SK-N-SH (cell line): ENCODE measurements around the gene ALKBH8. TPM values are rescaled to one million over a fixed set of nuclear protein-coding genes. Genes with fewer than 3 reads are reported as not detected.

Experiments
- CTCF ChIA-PET: fragments of 300-600, 350-600 bp; formaldehyde crosslinking; extraction: SDS; loops from one replicate; lab custom pipeline; 2021; lab: Yijun Ruan, JAX
- POLR2A ChIA-PET: fragments of 350-600 bp; sonication (Branson Sonifier 250); formaldehyde crosslinking; extraction: SDS; loops from one replicate; lab custom pipeline; 2020; ENCODE audit warnings: antibody characterized with exemption, inconsistent platforms; lab: Yijun Ruan, JAX
- DNase-seq: peaks from one replicate; pipeline ENCODE4 v3.0.0; 2012
- H2AFZ ChIP-seq: fragments of 200-600 bp; sonication (generic); 2 replicates; pipeline ENCODE4 v1.8.1; 2016; ENCODE audit warnings: antibody characterized with exemption, mild to moderate bottlenecking, low read depth
- H3F3A ChIP-seq: fragments of 200-600 bp; sonication (generic); replicated peaks from 2 replicates; pipeline ENCODE3; 2016; ENCODE audit warnings: antibody characterized with exemption, mild to moderate bottlenecking; ENCODE audit not compliant: insufficient read depth
- H3K27ac ChIP-seq, 2 experiments: fragments of 200-500 bp in 1 of 2; fragments of 200-600 bp in 1 of 2; sonication (Bioruptor generic) in 1 of 2; sonication (generic), shearing (Covaris generic) in 1 of 2; 2 replicates each; pipeline versions ENCODE4 v1.5.1 to v1.6.1; 2014 to 2016; ENCODE audit warnings: low read depth in 2 of 2, inconsistent platforms in 1 of 2, low read length in 1 of 2, mild to moderate bottlenecking in 1 of 2, mixed read lengths in 1 of 2
- H3K27me3 ChIP-seq: fragments of 200-600 bp; sonication (generic), shearing (Covaris generic); 2 replicates; pipeline ENCODE4 v1.6.1; 2016; ENCODE audit warnings: mixed run types; ENCODE audit not compliant: insufficient read depth
- H3K36me3 ChIP-seq, 2 experiments: fragments of 200-500 bp in 1 of 2; fragments of 200-600 bp in 1 of 2; sonication (Bioruptor generic) in 1 of 2; sonication (generic) in 1 of 2; replicated peaks in 1 of 2; 2 replicates each; pipeline versions ENCODE3 to v1.5.1; 2014 to 2016; ENCODE audit warnings: low read length in 1 of 2, mild to moderate bottlenecking in 1 of 2; ENCODE audit not compliant: insufficient read depth in 2 of 2, control insufficient read depth in 1 of 2
- H3K4me1 ChIP-seq, 2 experiments: fragments of 200-500 bp in 1 of 2; fragments of 200-600 bp in 1 of 2; sonication (Bioruptor generic) in 1 of 2; sonication (generic), shearing (Covaris generic) in 1 of 2; 2 replicates each; pipeline versions ENCODE4 v1.5.1 to v1.6.1; 2014 to 2016; ENCODE audit warnings: low read depth in 1 of 2, low read length in 1 of 2, mixed run types in 1 of 2; ENCODE audit not compliant: insufficient read depth in 2 of 2, control insufficient read depth in 1 of 2
- H3K4me2 ChIP-seq: fragments of 200-600 bp; sonication (generic), shearing (Covaris generic); 2 replicates; pipeline ENCODE4 v1.6.1; 2017; ENCODE audit warnings: mixed run types
- H3K4me3 ChIP-seq, 2 experiments: fragments of 200-500 bp in 1 of 2; fragments of 200-600 bp in 1 of 2; sonication (Bioruptor generic) in 1 of 2; sonication (generic), shearing (Covaris generic) in 1 of 2; 2 replicates each; pipeline versions ENCODE4 v1.5.1 to v1.8.1; 2014 to 2016; ENCODE audit warnings: low read depth in 2 of 2, inconsistent platforms in 1 of 2, low read length in 1 of 2, mild to moderate bottlenecking in 1 of 2, mixed read lengths in 1 of 2, moderate library complexity in 1 of 2
- H3K79me2 ChIP-seq: fragments of 200-600 bp; sonication (generic); 2 replicates; pipeline ENCODE4 v1.8.1; 2017; ENCODE audit warnings: mild to moderate bottlenecking; ENCODE audit not compliant: insufficient read depth
- H3K9ac ChIP-seq: fragments of 200-600 bp; sonication (generic); 2 replicates; pipeline ENCODE4 v1.6.1; 2017; ENCODE audit warnings: mixed run types
- H3K9me2 ChIP-seq: fragments of 200-600 bp; sonication (generic); 2 replicates; pipeline ENCODE4 v1.6.1; 2017; ENCODE audit warnings: mixed run types
- H3K9me3 ChIP-seq: fragments of 200-600 bp; sonication (generic); 2 replicates; pipeline ENCODE4 v1.6.1; 2017; ENCODE audit warnings: mixed run types, mild to moderate bottlenecking, moderate library complexity
- H4K20me1 ChIP-seq: fragments of 200-600 bp; sonication (generic); 2 replicates; pipeline ENCODE4 v1.6.1; 2017; ENCODE audit warnings: mild to moderate bottlenecking, mixed run types; ENCODE audit not compliant: insufficient read depth
- CHD2 ChIP-seq: fragments of 150-350 bp; IDR thresholded peaks from 2 replicates; pipeline ENCODE4 v1.6.1; 2018; ENCODE audit warnings: low read length; ENCODE audit not compliant: partially characterized antibody
- ELF1 ChIP-seq: IDR thresholded peaks from 2 replicates; pipeline ENCODE4 v1.4.0; 2012
- EP300 ChIP-seq, 2 experiments: IDR thresholded peaks; 2 replicates each; pipeline versions ENCODE4 v1.4.0 to v1.6.1; 2012; ENCODE audit warnings: borderline replicate concordance in 1 of 2, low read depth in 1 of 2, low read length in 1 of 2
- FOSL2 ChIP-seq: IDR thresholded peaks from 2 replicates; pipeline ENCODE4 v1.4.0; 2012; ENCODE audit warnings: low read depth, mild to moderate bottlenecking, moderate library complexity, borderline replicate concordance
- FOXM1 ChIP-seq: IDR thresholded peaks from 2 replicates; pipeline ENCODE4 v1.4.0; 2012; ENCODE audit warnings: low read depth, mild to moderate bottlenecking
- GATA2 ChIP-seq: sonication (generic); formaldehyde crosslinking; IDR thresholded peaks from 2 replicates; pipeline ENCODE4 v1.5.0; 2020; ENCODE audit warnings: mild to moderate bottlenecking, missing genetic modification reagents
- JUND ChIP-seq: IDR thresholded peaks from 2 replicates; pipeline ENCODE4 v1.4.0; 2012
- MEF2A ChIP-seq: IDR thresholded peaks from 2 replicates; pipeline ENCODE4 v1.4.0; 2012; ENCODE audit warnings: low read depth, borderline replicate concordance
- MXI1 ChIP-seq: IDR thresholded peaks from 2 replicates; pipeline ENCODE4 v1.6.1; 2012; ENCODE audit warnings: mild to moderate bottlenecking, low read depth, low read length, improper control_type of control experiment
- NFIC ChIP-seq: IDR thresholded peaks from 2 replicates; pipeline ENCODE4 v1.4.0; 2012; ENCODE audit warnings: borderline replicate concordance
- NRF1 ChIP-seq: IDR thresholded peaks from 2 replicates; pipeline ENCODE4 v1.6.1; 2012; ENCODE audit warnings: low read depth, mild to moderate bottlenecking, low read length
- POLR2AphosphoS5 ChIP-seq: IDR thresholded peaks from 2 replicates; pipeline ENCODE4 v1.6.1; 2012; ENCODE audit warnings: low read depth, low read length
- RCOR1 ChIP-seq: fragments of 150-350 bp; IDR thresholded peaks from 2 replicates; pipeline ENCODE4 v1.6.1; 2017; ENCODE audit warnings: antibody characterized with exemption, low read length
- SMC3 ChIP-seq: IDR thresholded peaks from 2 replicates; pipeline ENCODE4 v1.6.1; 2012; ENCODE audit warnings: low read depth, low read length, improper control_type of control experiment
- TAF1 ChIP-seq: IDR thresholded peaks from 2 replicates; pipeline ENCODE4 v1.6.1; 2012; ENCODE audit warnings: low read depth, mild to moderate bottlenecking, low read length, moderate library complexity, borderline replicate concordance
- TCF12 ChIP-seq: IDR thresholded peaks from 2 replicates; pipeline ENCODE4 v1.4.0; 2012
- YY1 ChIP-seq: IDR thresholded peaks from 2 replicates; pipeline ENCODE4 v1.4.0; 2012; ENCODE audit warnings: low read depth, mild to moderate bottlenecking
- WGBS: methylation state at CpG from one replicate; pipeline ENCODE4 v1.1.6; 2017; ENCODE audit warnings: low lambda C conversion rate; 5-methylcytosine and 5-hydroxymethylcytosine counted together
- polyA plus RNA-seq, 3 experiments: library from polyadenylated mRNA; depleted of rRNA; stranded (reverse); fragments of >200 nt; gene quantifications; 2 replicates each; pipeline ENCODE4 v1.2.3, GENCODE V29; 2012
- TF ChIP-seq, protein P1 (sequence below): fragments of 200-600 bp; sonication (generic); IDR thresholded peaks from 2 replicates; pipeline ENCODE4 v1.6.1; 2017; ENCODE audit warnings: antibody characterized with exemption, mild to moderate bottlenecking, moderate library complexity
- TF ChIP-seq, protein P2 (sequence below): fragments of 150-350 bp; IDR thresholded peaks from 2 replicates; pipeline ENCODE4 v1.6.1; 2016; ENCODE audit warnings: mild to moderate bottlenecking, low read depth, low read length
- TF ChIP-seq, protein P3 (sequence below): IDR thresholded peaks from 2 replicates; pipeline ENCODE4 v1.4.0; 2012; ENCODE audit warnings: low read depth, borderline replicate concordance
- TF ChIP-seq, protein P4 (sequence below): IDR thresholded peaks from 2 replicates; pipeline ENCODE4 v1.4.0; 2012; ENCODE audit warnings: low read depth, borderline replicate concordance

ALKBH8 gene
- polyA plus RNA-seq, 1 of the 3 experiments (the other 2 are of a cell fraction) = 2.4 TPM

- Histone ChIP-seq H3K36me3 (no peaks in the 10 kb centered on the region), H3K4me3 (no peak overlapping the region), H4K20me1 (no peaks in the 10 kb centered on the region), H3K27me3 (peaks cover 34% of the 10 kb centered on the region; the same call in 1 of the 2 replicates), H2AFZ (no peak overlapping the region), H3K4me1 (no peaks in the 10 kb centered on the region), H3K9ac (no peak overlapping the region), H3F3A (no peaks in the 10 kb centered on the region), H3K9me2 (no peaks in the 10 kb centered on the region), H3K79me2 (no peaks in the 10 kb centered on the region), H3K9me3 (no peaks in the 10 kb centered on the region), H3K27ac (no peak overlapping the region), H3K4me2 (no peak overlapping the region)
- ChIA-PET POLR2A (no interaction called here), CTCF (interaction anchor here (0.9 to 1.2 kb wide), 4 partner anchors 9 to 163 kb away, joined by 3 read pairs; no protein-coding TSS in a partner anchor)
- DNase-seq = no peak
- TF ChIP-seq CHD2 = no peak
- TF ChIP-seq SMC3 = no peak
- TF ChIP-seq YY1 = no peak
- TF ChIP-seq, protein P1, sequence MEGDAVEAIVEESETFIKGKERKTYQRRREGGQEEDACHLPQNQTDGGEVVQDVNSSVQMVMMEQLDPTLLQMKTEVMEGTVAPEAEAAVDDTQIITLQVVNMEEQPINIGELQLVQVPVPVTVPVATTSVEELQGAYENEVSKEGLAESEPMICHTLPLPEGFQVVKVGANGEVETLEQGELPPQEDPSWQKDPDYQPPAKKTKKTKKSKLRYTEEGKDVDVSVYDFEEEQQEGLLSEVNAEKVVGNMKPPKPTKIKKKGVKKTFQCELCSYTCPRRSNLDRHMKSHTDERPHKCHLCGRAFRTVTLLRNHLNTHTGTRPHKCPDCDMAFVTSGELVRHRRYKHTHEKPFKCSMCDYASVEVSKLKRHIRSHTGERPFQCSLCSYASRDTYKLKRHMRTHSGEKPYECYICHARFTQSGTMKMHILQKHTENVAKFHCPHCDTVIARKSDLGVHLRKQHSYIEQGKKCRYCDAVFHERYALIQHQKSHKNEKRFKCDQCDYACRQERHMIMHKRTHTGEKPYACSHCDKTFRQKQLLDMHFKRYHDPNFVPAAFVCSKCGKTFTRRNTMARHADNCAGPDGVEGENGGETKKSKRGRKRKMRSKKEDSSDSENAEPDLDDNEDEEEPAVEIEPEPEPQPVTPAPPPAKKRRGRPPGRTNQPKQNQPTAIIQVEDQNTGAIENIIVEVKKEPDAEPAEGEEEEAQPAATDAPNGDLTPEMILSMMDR = no peak
- no peak for TF ChIP-seq EP300 (IDR thresholded peaks at IDR 0.05; ENCODE audit: borderline replicate concordance in 1 of 2, low read depth in 1 of 2, low read length in 1 of 2)
- no peak for TF ChIP-seq MEF2A
- no peak for TF ChIP-seq TAF1
- TF ChIP-seq FOXM1 = no peak
- no peak for TF ChIP-seq JUND
- no peak for TF ChIP-seq MXI1
- no peak for TF ChIP-seq GATA2 (CRISPR knock-in tag)
- no peak for TF ChIP-seq NFIC
- TF ChIP-seq NRF1 = no peak
- 14% methylated on average over 2 of the region's 2 CpGs for WGBS
Measured at GRCh38 chr11:107608809-107609208, 43.3 kb upstream of the ALKBH8 start.

- no peaks in the 10 kb centered on the region for H3F3A ChIP-seq
- POLR2A ChIA-PET = no interaction called here
- WGBS = 0% methylated on average over 2 of the region's 3 CpGs
- peak; percentile 5 for DNase-seq
- no peaks in the 10 kb centered on the region for H4K20me1 ChIP-seq
- no peak overlapping the region for H3K9ac ChIP-seq
- H3K4me1 ChIP-seq = no peaks in the 10 kb centered on the region
- H3K27ac ChIP-seq = no peak overlapping the region
- H3K4me2 ChIP-seq = no peak overlapping the region
- H3K9me3 ChIP-seq = no peaks in the 10 kb centered on the region
- no peaks in the 10 kb centered on the region for H3K79me2 ChIP-seq
- H3K36me3 ChIP-seq = no peaks in the 10 kb centered on the region
- CTCF ChIA-PET = interaction anchor here (0.6 to 2.3 kb wide), 4 partner anchors 10 to 83 kb away, joined by 3 to 6 read pairs (median 4); no protein-coding TSS in a partner anchor
- no peak overlapping the region for H3K4me3 ChIP-seq
- H3K9me2 ChIP-seq = no peaks in the 10 kb centered on the region
- H3K27me3 ChIP-seq = peaks cover 37% of the 10 kb centered on the region; the same call in 1 of the 2 replicates
- no peak overlapping the region for H2AFZ ChIP-seq
- TF ChIP-seq POLR2AphosphoS5 (no peak), RCOR1 (no peak), MEF2A (no peak), NFIC (no peak), MXI1 (no peak), TCF12 (no peak), JUND (no peak), ELF1 (no peak), FOSL2 (no peak)
- TF ChIP-seq, protein P2, sequence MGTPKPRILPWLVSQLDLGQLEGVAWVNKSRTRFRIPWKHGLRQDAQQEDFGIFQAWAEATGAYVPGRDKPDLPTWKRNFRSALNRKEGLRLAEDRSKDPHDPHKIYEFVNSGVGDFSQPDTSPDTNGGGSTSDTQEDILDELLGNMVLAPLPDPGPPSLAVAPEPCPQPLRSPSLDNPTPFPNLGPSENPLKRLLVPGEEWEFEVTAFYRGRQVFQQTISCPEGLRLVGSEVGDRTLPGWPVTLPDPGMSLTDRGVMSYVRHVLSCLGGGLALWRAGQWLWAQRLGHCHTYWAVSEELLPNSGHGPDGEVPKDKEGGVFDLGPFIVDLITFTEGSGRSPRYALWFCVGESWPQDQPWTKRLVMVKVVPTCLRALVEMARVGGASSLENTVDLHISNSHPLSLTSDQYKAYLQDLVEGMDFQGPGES = no peak
- TF ChIP-seq, protein P3, sequence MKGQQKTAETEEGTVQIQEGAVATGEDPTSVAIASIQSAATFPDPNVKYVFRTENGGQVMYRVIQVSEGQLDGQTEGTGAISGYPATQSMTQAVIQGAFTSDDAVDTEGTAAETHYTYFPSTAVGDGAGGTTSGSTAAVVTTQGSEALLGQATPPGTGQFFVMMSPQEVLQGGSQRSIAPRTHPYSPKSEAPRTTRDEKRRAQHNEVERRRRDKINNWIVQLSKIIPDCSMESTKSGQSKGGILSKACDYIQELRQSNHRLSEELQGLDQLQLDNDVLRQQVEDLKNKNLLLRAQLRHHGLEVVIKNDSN = no peak
- TF ChIP-seq, protein P4, sequence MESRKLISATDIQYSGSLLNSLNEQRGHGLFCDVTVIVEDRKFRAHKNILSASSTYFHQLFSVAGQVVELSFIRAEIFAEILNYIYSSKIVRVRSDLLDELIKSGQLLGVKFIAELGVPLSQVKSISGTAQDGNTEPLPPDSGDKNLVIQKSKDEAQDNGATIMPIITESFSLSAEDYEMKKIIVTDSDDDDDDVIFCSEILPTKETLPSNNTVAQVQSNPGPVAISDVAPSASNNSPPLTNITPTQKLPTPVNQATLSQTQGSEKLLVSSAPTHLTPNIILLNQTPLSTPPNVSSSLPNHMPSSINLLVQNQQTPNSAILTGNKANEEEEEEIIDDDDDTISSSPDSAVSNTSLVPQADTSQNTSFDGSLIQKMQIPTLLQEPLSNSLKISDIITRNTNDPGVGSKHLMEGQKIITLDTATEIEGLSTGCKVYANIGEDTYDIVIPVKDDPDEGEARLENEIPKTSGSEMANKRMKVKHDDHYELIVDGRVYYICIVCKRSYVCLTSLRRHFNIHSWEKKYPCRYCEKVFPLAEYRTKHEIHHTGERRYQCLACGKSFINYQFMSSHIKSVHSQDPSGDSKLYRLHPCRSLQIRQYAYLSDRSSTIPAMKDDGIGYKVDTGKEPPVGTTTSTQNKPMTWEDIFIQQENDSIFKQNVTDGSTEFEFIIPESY = no peak
Measured at GRCh38 chr11:107606141-107606540, 40.6 kb upstream of the ALKBH8 start.
